GM12874 (cell line): Measurements from ENCODE around the gene SYT12.

Experiments used
- CTCF ChIP-seq: IDR thresholded peaks from 2 replicates; pipeline ENCODE4 v1.5.1; 2011; ENCODE audit warnings: low read depth, mild to moderate bottlenecking, control low read depth, low read length, moderate library complexity; ENCODE audit not compliant: insufficient read depth

The SYT12 gene

GRCh38 chr11:66978717-66979116 lies 44.2 kb upstream of the SYT12 start:
- TF ChIP-seq CTCF, result no peak

GRCh38 chr11:66979336-66979980 lies 43.5 kb upstream of the SYT12 start:
- TF ChIP-seq CTCF, result no peak

- no peak for TF ChIP-seq CTCF
These were observed 40.9 kb upstream of the SYT12 start for GRCh38 chr11:66981976-66982578.

- TF ChIP-seq CTCF, result no peak
These were observed 39.5 kb upstream of the SYT12 start for GRCh38 chr11:66983275-66983924.

- TF ChIP-seq CTCF, result no peak
These were observed 37.3 kb upstream of the SYT12 start for GRCh38 chr11:66985508-66986177.

GRCh38 chr11:66986178-66986545 lies 36.8 kb upstream of the SYT12 start:
- no peak for TF ChIP-seq CTCF

GRCh38 chr11:66987158-66987620 lies 35.7 kb upstream of the SYT12 start:
- no peak for TF ChIP-seq CTCF
